HCT116 (cell line): ENCODE results near the gene RNF183. TPM values are rescaled to one million over a fixed set of nuclear protein-coding genes. Genes with fewer than 3 reads are reported as not detected.

Source experiments
- ATAC-seq: fragments of 200-7000 bp; cut with Tn5 transposase; 2 replicates; pipeline ENCODE4 v1.9.1; 2020; ENCODE audit warnings: mild to moderate bottlenecking, moderate library complexity
- BruUV-seq: library from RNA; stranded (reverse); fragments of 400-500 nt; replicated peaks from 2 replicates; lab custom pipeline; 2021; lab: Mats Ljungman, UMichigan
- CTCF ChIA-PET: fragments of 300-600 bp; sonication (Branson Sonifier 250); formaldehyde crosslinking; loops from one replicate; lab custom pipeline; 2021; ENCODE audit warnings: antibody characterized with exemption; lab: Charles Lee
- POLR2A ChIA-PET: fragments of 300-600, 350-600 bp; sonication (Branson Sonifier 250); formaldehyde crosslinking; loops from one replicate; lab custom pipeline; 2021; ENCODE audit warnings: antibody characterized with exemption; lab: Charles Lee
- RAD21 ChIA-PET, 2 experiments: fragments of 300-600 bp; sonication (Branson Sonifier 250); formaldehyde crosslinking; loops; one replicate each; lab custom pipeline; 2023; ENCODE audit warnings: low total read pairs in 2 of 2; ENCODE audit not compliant: uncharacterized antibody in 2 of 2, unreplicated experiment in 2 of 2, low non-redundant PET in 1 of 2; lab: Charles Lee
- DNase-seq: peaks from one replicate; pipeline ENCODE4 v3.0.0-alpha.2; 2010; ENCODE audit warnings: low read depth, low spot score
- H2AFZ ChIP-seq: fragments of 200-600 bp; shearing (Covaris generic), sonication (generic); 2 replicates; pipeline ENCODE4 v1.6.1; 2017; ENCODE audit warnings: low read depth, mixed run types, mixed read lengths, antibody characterized with exemption, low read length; ENCODE audit not compliant: poor library complexity, severe bottlenecking
- H3K27ac ChIP-seq: 2 replicates; pipeline ENCODE4 v1.5.1; 2012; ENCODE audit warnings: low read depth, low read length
- H3K27me3 ChIP-seq: fragments of 200-600 bp; sonication (generic); 2 replicates; pipeline ENCODE4 v1.6.1; 2016; ENCODE audit warnings: mixed run types, low read length, mixed read lengths; ENCODE audit not compliant: insufficient read depth
- H3K36me3 ChIP-seq, 2 experiments: fragments of 200-500 bp in 1 of 2; fragments of 200-600 bp in 1 of 2; sonication (Bioruptor generic) in 1 of 2; sonication (generic) in 1 of 2; 2 replicates each; pipeline versions ENCODE4 v1.5.1 to v1.6.1; 2014 to 2016; ENCODE audit warnings: low read length in 2 of 2, inconsistent platforms in 1 of 2, mixed read lengths in 1 of 2, mixed run types in 1 of 2; ENCODE audit not compliant: insufficient read depth in 2 of 2, control insufficient read depth in 1 of 2
- H3K4me1 ChIP-seq, 2 experiments: fragments of 200-600 bp in 1 of 2; sonication (generic) in 1 of 2; 2 replicates each; pipeline versions ENCODE4 v1.5.1 to v1.6.1; 2012 to 2017; ENCODE audit warnings: low read length in 2 of 2, inconsistent platforms in 1 of 2, mild to moderate bottlenecking in 1 of 2, mixed read lengths in 1 of 2, mixed run types in 1 of 2, moderate library complexity in 1 of 2; ENCODE audit not compliant: insufficient read depth in 2 of 2, control insufficient read depth in 1 of 2
- H3K4me2 ChIP-seq: fragments of 200-600 bp; sonication (generic); 2 replicates; pipeline ENCODE4 v1.6.1; 2017; ENCODE audit warnings: mixed run types, low read length, mixed read lengths
- H3K4me3 ChIP-seq, 2 experiments: fragments of 200-600 bp in 1 of 2; sonication (generic) in 1 of 2; replicated peaks in 1 of 2; 2 replicates each; pipeline ENCODE4 v1.5.1; 2011 to 2016; ENCODE audit warnings: low read length in 2 of 2, control low read depth in 1 of 2, low read depth in 1 of 2, mild to moderate bottlenecking in 1 of 2, mixed read lengths in 1 of 2, mixed run types in 1 of 2
- H3K79me2 ChIP-seq: fragments of 200-600 bp; sonication (generic); 2 replicates; pipeline ENCODE4 v1.6.1; 2017; ENCODE audit warnings: mild to moderate bottlenecking, mixed run types, low read length, moderate library complexity, mixed read lengths; ENCODE audit not compliant: insufficient read depth
- H3K9ac ChIP-seq: fragments of 200-600 bp; sonication (generic); 2 replicates; pipeline ENCODE4 v1.6.1; 2016; ENCODE audit warnings: low read length, mixed read lengths
- H3K9me2 ChIP-seq: fragments of 200-600 bp; sonication (generic), shearing (Covaris generic); 2 replicates; pipeline ENCODE4 v1.6.1; 2017; ENCODE audit warnings: mixed run types, mild to moderate bottlenecking, moderate library complexity; ENCODE audit not compliant: insufficient read depth
- H3K9me3 ChIP-seq, 2 experiments: fragments of 200-500 bp in 1 of 2; fragments of 200-600 bp in 1 of 2; sonication (Bioruptor generic) in 1 of 2; sonication (generic) in 1 of 2; 2 replicates each; pipeline ENCODE4 v1.6.1; 2014 to 2017; ENCODE audit warnings: low read length in 2 of 2, mixed read lengths in 2 of 2, inconsistent platforms in 1 of 2, low read depth in 1 of 2, mild to moderate bottlenecking in 1 of 2, mixed run types in 1 of 2, moderate library complexity in 1 of 2; ENCODE audit not compliant: control insufficient read depth in 1 of 2, insufficient read depth in 1 of 2
- H4K20me1 ChIP-seq: fragments of 200-600 bp; sonication (generic), shearing (Covaris generic); 2 replicates; pipeline ENCODE4 v1.6.1; 2017; ENCODE audit warnings: mixed run types, mild to moderate bottlenecking, moderate library complexity; ENCODE audit not compliant: insufficient read depth
- CBX3 ChIP-seq: IDR thresholded peaks from 2 replicates; pipeline ENCODE4 v1.6.1; 2012; ENCODE audit warnings: low read depth
- CEBPB ChIP-seq: IDR thresholded peaks from 2 replicates; pipeline ENCODE4 v1.6.1; 2012; ENCODE audit warnings: low read depth
- EGR1 ChIP-seq: IDR thresholded peaks from 2 replicates; pipeline ENCODE4 v1.6.1; 2012; ENCODE audit warnings: low read depth
- ELF1 ChIP-seq: IDR thresholded peaks from 2 replicates; pipeline ENCODE4 v1.6.1; 2012; ENCODE audit warnings: low read depth, borderline replicate concordance
- EZH2phosphoT487 ChIP-seq: fragments of 200-600 bp; IDR thresholded peaks from 2 replicates; pipeline ENCODE4 v1.6.1; 2018; ENCODE audit warnings: antibody characterized with exemption, borderline replicate concordance
- FOSL1 ChIP-seq: IDR thresholded peaks from 2 replicates; pipeline ENCODE4 v1.6.1; 2012; ENCODE audit warnings: low read depth
- JUND ChIP-seq: IDR thresholded peaks from 2 replicates; pipeline ENCODE4 v1.6.1; 2012
- POLR2A ChIP-seq: IDR thresholded peaks from 2 replicates; pipeline ENCODE4 v1.7.0; 2011; ENCODE audit warnings: borderline replicate concordance; ENCODE audit not compliant: insufficient read depth, insufficient read length; ENCODE audit errors: extremely low read depth
- POLR2AphosphoS5 ChIP-seq: IDR thresholded peaks from 2 replicates; pipeline ENCODE4 v1.6.1; 2011; ENCODE audit warnings: mild to moderate bottlenecking, low read depth, low read length, moderate library complexity
- SIN3A ChIP-seq: IDR thresholded peaks from 2 replicates; pipeline ENCODE4 v1.6.1; 2012; ENCODE audit warnings: low read depth
- SP1 ChIP-seq: IDR thresholded peaks from 2 replicates; pipeline ENCODE4 v1.6.1; 2012; ENCODE audit warnings: low read depth
- SRF ChIP-seq: IDR thresholded peaks from 2 replicates; pipeline ENCODE4 v1.6.1; 2012; ENCODE audit warnings: low read depth
- TCF7L2 ChIP-seq: IDR thresholded peaks from 2 replicates; pipeline ENCODE4 v1.7.0; 2011; ENCODE audit warnings: borderline replicate concordance, inconsistent platforms; ENCODE audit not compliant: insufficient read depth, insufficient read length; ENCODE audit errors: extremely low read depth
- YY1 ChIP-seq: IDR thresholded peaks from 2 replicates; pipeline ENCODE4 v1.6.1; 2011; ENCODE audit warnings: low read length, low read depth, moderate library complexity, mild to moderate bottlenecking; ENCODE audit not compliant: insufficient replicate concordance; ENCODE audit errors: extremely low read depth
- ZFX ChIP-seq: fragments of 450-650 bp; IDR thresholded peaks from 2 replicates; pipeline ENCODE4 v1.6.1; 2017
- ZNF274 ChIP-seq: fragments of 200-500 bp; sonication (Bioruptor generic); IDR thresholded peaks from 2 replicates; pipeline ENCODE4 v1.6.1; 2014; ENCODE audit warnings: mild to moderate bottlenecking, low read depth, low read length, inconsistent platforms
- intact Hi-C: fragments of 100-400 bp; cut with micrococcal nuclease; formaldehyde crosslinking; loops from 2 replicates; pipeline ENCODE4 v1.10.0; 2022
- total RNA-seq: library from RNA; stranded (reverse); gene quantifications from one replicate; pipeline ENCODE4 v1.2.1, GENCODE V29; 2021; ENCODE audit not compliant: unreplicated experiment
- TF ChIP-seq, protein P1 (sequence below): IDR thresholded peaks from 2 replicates; pipeline ENCODE4 v1.6.1; 2012
- TF ChIP-seq, protein P2 (sequence below): IDR thresholded peaks from 2 replicates; pipeline ENCODE4 v1.6.1; 2011; ENCODE audit warnings: mild to moderate bottlenecking, low read length, moderate library complexity; ENCODE audit not compliant: insufficient replicate concordance; ENCODE audit errors: extremely low read depth

Gene RNF183
- total RNA-seq, 1 experiment from 2014 or later = 0.12 TPM

DNA sequence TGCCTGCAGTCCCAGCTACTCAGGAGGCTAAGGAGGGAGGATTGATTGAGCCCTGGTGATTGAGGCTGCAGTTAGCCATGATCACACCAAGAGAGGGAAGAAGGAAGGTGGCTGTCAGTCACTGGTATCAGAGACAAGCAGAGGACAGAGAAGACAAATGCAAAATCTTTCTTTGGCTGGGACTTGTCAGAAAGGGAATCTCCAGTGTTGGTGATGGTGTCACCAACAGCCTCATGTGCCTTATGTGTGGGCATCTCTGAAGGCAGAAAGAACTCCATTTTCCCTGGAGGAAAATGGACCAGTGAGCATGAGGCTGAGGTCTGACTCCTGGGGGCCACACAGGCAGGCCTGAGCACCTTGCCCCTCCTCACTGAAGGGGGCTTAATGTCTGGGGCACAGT, 12.1 kb upstream of the RNF183 start:
- intact Hi-C loops = no loop called here
- ChIA-PET RAD21 (no interaction called here), CTCF (no interaction called here), POLR2A (no interaction called here)
- Histone ChIP-seq H3K27me3 (no peaks in the 10 kb centered on the region), H3K9me2 (no peaks in the 10 kb centered on the region), H3K9me3 (no peaks in the 10 kb centered on the region), H3K4me2 (no peak overlapping the region), H3K36me3 (no peaks in the 10 kb centered on the region), H3K4me1 (no peaks in the 10 kb centered on the region), H3K79me2 (no peaks in the 10 kb centered on the region), H3K4me3 (no peak overlapping the region), H2AFZ (no peak overlapping the region), H3K27ac (no peak overlapping the region), H4K20me1 (no peaks in the 10 kb centered on the region), H3K9ac (no peak overlapping the region)
- TF ChIP-seq EGR1 (no peak), ZFX (no peak), FOSL1 (no peak), SP1 (no peak), POLR2AphosphoS5 (no peak), TCF7L2 (no peak), CBX3 (no peak), CEBPB (no peak), EZH2phosphoT487 (no peak), SIN3A (no peak), POLR2A (no peak), ZNF274 (no peak), ELF1 (no peak), SRF (no peak), YY1 (no peak), JUND (no peak)
- TF ChIP-seq, protein P1, sequence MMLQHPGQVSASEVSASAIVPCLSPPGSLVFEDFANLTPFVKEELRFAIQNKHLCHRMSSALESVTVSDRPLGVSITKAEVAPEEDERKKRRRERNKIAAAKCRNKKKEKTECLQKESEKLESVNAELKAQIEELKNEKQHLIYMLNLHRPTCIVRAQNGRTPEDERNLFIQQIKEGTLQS = no peak
- TF ChIP-seq, protein P2, sequence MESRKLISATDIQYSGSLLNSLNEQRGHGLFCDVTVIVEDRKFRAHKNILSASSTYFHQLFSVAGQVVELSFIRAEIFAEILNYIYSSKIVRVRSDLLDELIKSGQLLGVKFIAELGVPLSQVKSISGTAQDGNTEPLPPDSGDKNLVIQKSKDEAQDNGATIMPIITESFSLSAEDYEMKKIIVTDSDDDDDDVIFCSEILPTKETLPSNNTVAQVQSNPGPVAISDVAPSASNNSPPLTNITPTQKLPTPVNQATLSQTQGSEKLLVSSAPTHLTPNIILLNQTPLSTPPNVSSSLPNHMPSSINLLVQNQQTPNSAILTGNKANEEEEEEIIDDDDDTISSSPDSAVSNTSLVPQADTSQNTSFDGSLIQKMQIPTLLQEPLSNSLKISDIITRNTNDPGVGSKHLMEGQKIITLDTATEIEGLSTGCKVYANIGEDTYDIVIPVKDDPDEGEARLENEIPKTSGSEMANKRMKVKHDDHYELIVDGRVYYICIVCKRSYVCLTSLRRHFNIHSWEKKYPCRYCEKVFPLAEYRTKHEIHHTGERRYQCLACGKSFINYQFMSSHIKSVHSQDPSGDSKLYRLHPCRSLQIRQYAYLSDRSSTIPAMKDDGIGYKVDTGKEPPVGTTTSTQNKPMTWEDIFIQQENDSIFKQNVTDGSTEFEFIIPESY = no peak
- no peak for ATAC-seq
- DNase-seq = no peak
- no TSS peak for BruUV-seq
